Measurements from ENCODE around the gene PSAT1. TPM values are rescaled to one million over a fixed set of nuclear protein-coding genes. Genes with fewer than 3 reads are reported as not detected.

Gene PSAT1
- total RNA-seq, 1 experiment from 2014 or later = 56.8 TPM

DNA sequence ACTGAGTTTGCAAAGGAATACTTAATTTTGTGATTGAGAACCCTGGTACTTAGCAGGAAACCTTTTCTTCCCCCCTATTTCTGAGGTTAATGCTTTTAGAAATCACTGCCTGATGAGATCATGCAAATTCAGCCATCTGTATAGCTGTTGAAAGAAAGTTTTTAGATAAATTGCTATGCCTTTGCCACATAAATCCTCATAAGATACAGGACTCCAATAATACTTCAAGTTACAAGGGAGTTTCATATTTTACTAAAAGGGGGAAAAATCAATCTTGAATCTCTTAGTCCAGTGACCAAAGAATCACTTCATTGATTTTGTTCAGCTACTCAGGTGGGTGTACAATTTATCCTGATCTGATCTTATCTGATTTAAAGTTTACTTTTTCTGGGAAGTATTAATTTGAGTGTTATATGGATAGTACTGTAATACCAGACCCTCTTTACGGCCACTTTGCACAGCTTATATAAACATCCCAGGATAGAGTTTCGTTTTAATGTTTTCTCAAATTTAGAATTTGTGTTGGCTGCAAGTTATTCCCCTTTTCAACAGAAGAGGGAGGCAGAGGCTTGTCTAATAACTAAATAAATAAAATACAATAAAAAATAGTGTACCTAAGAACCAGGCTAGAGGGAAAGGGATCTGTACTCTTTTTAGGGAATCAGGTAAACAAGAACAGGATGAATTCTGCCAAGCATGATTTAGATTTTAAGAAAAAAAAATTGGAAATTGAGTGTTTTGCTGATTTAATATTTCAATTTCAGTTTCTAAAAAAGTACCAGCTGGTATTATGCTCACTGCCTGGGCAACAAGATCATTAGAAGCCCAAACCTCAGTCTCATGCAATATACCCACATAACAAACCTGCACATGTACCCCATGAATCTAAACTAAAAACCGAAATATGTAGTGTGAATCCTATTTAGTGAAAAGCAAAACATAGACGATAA lies 69.1 kb downstream of the PSAT1 start:
- DNase-seq (ENCODE audit: low spot score) = peak; percentile 35

DNA sequence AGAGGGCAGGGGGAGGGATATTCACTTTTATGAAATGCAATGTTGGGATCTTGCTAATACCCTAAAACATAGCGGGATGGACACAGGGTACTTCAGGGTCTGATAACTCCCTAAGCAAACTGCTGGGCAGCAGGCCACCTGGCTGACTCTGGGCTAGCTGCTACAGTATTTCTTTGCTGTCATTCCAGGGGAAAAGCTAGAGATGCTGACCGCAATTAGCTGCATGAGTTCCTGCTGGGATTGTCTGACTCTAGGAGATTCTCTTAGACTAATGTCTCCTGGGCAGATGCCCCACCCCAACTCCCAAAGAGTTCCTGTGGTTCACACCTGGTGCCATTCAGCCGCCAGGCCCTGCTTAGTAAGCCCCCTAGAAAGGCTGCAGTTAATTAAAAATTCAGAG lies 69.9 kb downstream of the PSAT1 start:
- DNase-seq (ENCODE audit: low spot score) = no peak

DNA sequence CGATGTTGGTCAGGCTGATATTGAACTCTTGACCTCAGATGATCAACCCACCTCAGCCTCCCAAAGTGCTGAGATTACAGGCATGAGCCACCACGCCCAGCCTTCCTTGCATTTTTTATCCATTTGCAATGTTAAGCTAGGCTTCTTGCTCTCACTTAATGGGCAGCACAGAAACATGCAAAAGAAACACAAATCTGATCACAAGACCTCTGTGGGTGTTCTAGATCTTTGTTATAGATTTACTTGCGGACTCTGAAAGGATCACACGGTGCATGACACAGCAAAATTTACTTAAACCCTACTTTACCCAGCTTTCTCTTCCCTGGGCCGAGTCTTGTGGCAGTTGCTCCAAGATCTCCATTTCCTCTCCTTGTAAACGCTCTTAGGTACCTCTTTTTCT lies 71.3 kb downstream of the PSAT1 start:
- no peak for DNase-seq (ENCODE audit: low spot score)

DNA sequence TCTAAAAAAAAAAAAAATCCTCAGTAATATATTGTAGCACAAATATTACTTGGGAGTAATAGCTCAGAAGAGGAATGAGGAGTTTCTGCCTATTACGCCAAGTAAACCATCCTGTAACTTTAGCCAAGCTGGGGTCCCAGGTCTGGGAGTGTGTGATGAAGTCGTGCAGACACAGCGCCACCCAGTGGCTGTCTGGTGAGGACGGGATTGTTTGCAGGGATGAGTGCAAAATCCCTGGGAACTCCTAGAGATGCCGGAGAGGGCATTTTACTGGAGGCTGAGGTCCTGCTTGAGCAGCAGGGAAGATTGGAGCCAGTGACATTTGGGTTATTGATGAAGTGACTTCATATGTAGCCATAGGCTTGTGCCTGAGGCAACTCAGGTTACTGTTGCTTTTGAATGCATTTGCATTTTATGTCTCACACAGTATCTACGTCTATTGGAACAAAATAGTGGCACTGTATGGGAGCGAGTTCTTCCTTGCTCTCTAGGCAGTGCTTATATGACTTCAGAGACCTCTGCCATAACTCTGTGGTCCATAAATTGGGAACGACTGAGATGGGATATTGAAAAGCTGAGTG lies 72.8 kb downstream of the PSAT1 start:
- peak; percentile 83 for DNase-seq (ENCODE audit: low spot score)

DNA sequence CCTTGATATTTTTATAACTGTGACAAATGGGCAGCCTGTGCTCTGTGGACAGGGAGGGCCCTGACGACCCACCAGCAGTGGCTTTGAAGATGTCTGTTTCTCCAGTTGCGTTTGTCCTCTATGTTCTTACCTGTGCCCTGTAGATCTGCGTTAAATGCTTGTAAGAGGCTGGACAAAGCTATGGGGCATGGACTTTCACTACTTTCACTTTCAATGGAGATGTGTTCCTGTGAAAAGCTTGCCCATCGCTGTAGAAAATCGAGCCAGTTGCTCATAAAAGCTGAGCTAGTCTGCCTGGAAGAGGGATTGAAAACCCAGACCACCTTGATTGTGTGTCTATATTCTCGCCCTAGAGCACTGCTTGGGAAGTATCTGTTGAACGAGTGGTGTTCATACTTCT lies 74.1 kb downstream of the PSAT1 start:
- no peak for DNase-seq (ENCODE audit: low spot score)

DNA sequence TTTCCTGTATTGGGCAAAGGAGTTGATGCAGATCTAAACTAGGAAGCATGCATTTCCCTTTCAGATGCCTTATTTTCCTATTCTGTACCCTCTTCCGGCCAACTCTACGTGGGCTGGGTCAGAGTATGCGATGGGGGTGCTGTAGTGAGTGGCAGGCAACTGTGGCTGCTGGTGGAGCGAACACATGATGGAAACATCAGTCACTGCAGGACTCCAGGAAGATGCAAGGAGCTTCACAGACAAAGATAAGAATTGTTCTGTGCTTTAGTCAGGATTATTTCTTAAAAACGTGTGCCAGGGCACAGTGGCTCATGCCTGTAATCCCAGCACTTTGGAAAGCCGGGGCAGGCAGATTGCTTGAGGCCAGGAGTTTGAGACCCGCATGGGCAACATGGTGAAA lies 75.1 kb downstream of the PSAT1 start:
- DNase-seq (ENCODE audit: low spot score) = no peak

Other genes with a start within 250 kb of the PSAT1 start
- 69.0 and 71.7 TPM in 2 replicates for gene CEP78, start 61.0 kb upstream of the PSAT1 start, total RNA-seq (2014; rRNA removed; shearing (Covaris generic))

Data from HT-29 (cell line).